BJ (cell line): ENCODE measurements around the gene PPHLN1. TPM values are rescaled to one million over a fixed set of nuclear protein-coding genes. Genes with fewer than 3 reads are reported as not detected.

Experiments used
- CTCF ChIA-PET: fragments of 350-600 bp; formaldehyde crosslinking; extraction: SDS; loops from one replicate; lab custom pipeline; 2021; ENCODE audit warnings: antibody characterized with exemption, inconsistent platforms; lab: Yijun Ruan, JAX
- POLR2A ChIA-PET: fragments of 300-600 bp; sonication (Branson Sonifier 250); formaldehyde crosslinking; extraction: SDS; loops from one replicate; lab custom pipeline; 2021; ENCODE audit warnings: antibody characterized with exemption; lab: Charles Lee
- DNase-seq: peaks from one replicate; pipeline ENCODE4 v3.0.0-alpha.2; 2011; ENCODE audit warnings: low read depth
- H3K27me3 ChIP-seq: 2 replicates; pipeline ENCODE4 v1.6.0; 2011; ENCODE audit warnings: low read length; ENCODE audit not compliant: control insufficient read depth, insufficient read depth
- H3K36me3 ChIP-seq: 2 replicates; pipeline ENCODE4 v1.5.1; 2011; ENCODE audit warnings: low read length; ENCODE audit not compliant: control insufficient read depth, insufficient read depth
- H3K4me3 ChIP-seq: 2 replicates; pipeline ENCODE4 v1.5.1; 2011; ENCODE audit warnings: low read depth, mild to moderate bottlenecking, control low read depth, low read length
- polyA plus RNA-seq: library from polyadenylated mRNA; depleted of rRNA; stranded (reverse); fragments of >200 nt; gene quantifications from 2 replicates; pipeline ENCODE4 v1.2.3, GENCODE V29; 2011
- TF ChIP-seq, protein P1 (sequence below): IDR thresholded peaks from 2 replicates; pipeline ENCODE4 v1.5.1; 2011; ENCODE audit warnings: low read depth, mild to moderate bottlenecking, control low read depth, inconsistent platforms, low read length, moderate library complexity; ENCODE audit not compliant: insufficient read depth

The PPHLN1 gene
- polyA plus RNA-seq, 1 experiment: 29.1 TPM

- Histone ChIP-seq H3K4me3 (no peak overlapping the region), H3K36me3 (no peaks in the 10 kb centered on the region), H3K27me3 (peaks cover 1% of the 10 kb centered on the region; the same call in 1 of the 2 replicates)
- POLR2A ChIA-PET: no interaction called here
- TF ChIP-seq, protein P1, sequence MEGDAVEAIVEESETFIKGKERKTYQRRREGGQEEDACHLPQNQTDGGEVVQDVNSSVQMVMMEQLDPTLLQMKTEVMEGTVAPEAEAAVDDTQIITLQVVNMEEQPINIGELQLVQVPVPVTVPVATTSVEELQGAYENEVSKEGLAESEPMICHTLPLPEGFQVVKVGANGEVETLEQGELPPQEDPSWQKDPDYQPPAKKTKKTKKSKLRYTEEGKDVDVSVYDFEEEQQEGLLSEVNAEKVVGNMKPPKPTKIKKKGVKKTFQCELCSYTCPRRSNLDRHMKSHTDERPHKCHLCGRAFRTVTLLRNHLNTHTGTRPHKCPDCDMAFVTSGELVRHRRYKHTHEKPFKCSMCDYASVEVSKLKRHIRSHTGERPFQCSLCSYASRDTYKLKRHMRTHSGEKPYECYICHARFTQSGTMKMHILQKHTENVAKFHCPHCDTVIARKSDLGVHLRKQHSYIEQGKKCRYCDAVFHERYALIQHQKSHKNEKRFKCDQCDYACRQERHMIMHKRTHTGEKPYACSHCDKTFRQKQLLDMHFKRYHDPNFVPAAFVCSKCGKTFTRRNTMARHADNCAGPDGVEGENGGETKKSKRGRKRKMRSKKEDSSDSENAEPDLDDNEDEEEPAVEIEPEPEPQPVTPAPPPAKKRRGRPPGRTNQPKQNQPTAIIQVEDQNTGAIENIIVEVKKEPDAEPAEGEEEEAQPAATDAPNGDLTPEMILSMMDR: no peak
- CTCF ChIA-PET: interaction anchor here (0.6 kb wide), 1 partner anchor 118 kb away, joined by 5 read pairs; no protein-coding TSS in a partner anchor
- no peak for DNase-seq
Observed at GRCh38 chr12:42285431-42285830, 40.5 kb upstream of the PPHLN1 start.

GRCh38 chr12:42286741-42287140, 39.2 kb upstream of the PPHLN1 start:
- no peak for DNase-seq
- no peak overlapping the region for H3K4me3 ChIP-seq
- H3K27me3 ChIP-seq: peaks cover 1% of the 10 kb centered on the region; the same call in 1 of the 2 replicates
- TF ChIP-seq, protein P1: no peak
- ChIA-PET POLR2A (no interaction called here), CTCF (interaction anchor here (0.6 kb wide), 1 partner anchor 165 kb away, joined by 3 read pairs; no protein-coding TSS in a partner anchor)
- no peaks in the 10 kb centered on the region for H3K36me3 ChIP-seq

- DNase-seq: no peak
- H3K4me3 ChIP-seq: no peak overlapping the region
- ChIA-PET POLR2A (no interaction called here), CTCF (no interaction called here)
- no peaks in the 10 kb centered on the region for H3K27me3 ChIP-seq
- no peaks in the 10 kb centered on the region for H3K36me3 ChIP-seq
- TF ChIP-seq, protein P1: no peak
Observed at GRCh38 chr12:42288544-42288943, 37.4 kb upstream of the PPHLN1 start.

- Histone ChIP-seq H3K36me3 (no peaks in the 10 kb centered on the region), H3K4me3 (no peak overlapping the region), H3K27me3 (no peaks in the 10 kb centered on the region)
- CTCF ChIA-PET: interaction anchor here (1.0 kb wide), 1 partner anchor 161 kb away, joined by 3 read pairs; no protein-coding TSS in a partner anchor
- TF ChIP-seq, protein P1: no peak
- POLR2A ChIA-PET: no interaction called here
- no peak for DNase-seq
Observed at GRCh38 chr12:42291680-42292079, 34.3 kb upstream of the PPHLN1 start.

- no peaks in the 10 kb centered on the region for H3K27me3 ChIP-seq
- TF ChIP-seq, protein P1: peak; percentile 47
- DNase-seq: no peak
- POLR2A ChIA-PET: no interaction called here
- CTCF ChIA-PET: interaction anchor here (0.7 kb wide), 1 partner anchor 113 kb away, joined by 4 read pairs; no protein-coding TSS in a partner anchor
- H3K36me3 ChIP-seq: no peaks in the 10 kb centered on the region
- H3K4me3 ChIP-seq: no peak overlapping the region
Observed at GRCh38 chr12:42296503-42297109, 29.4 kb upstream of the PPHLN1 start.
